GM12891 (cell line): ENCODE data around the gene GOLT1B.

Source experiments
- POLR2A ChIP-seq: IDR thresholded peaks from 2 replicates; pipeline ENCODE4 v1.6.1; 2011; ENCODE audit warnings: low read depth, low read length, control low read depth
- POLR2AphosphoS5 ChIP-seq: IDR thresholded peaks from 2 replicates; pipeline ENCODE4 v1.6.1; 2011; ENCODE audit warnings: low read depth, low read length, control low read depth

DNA sequence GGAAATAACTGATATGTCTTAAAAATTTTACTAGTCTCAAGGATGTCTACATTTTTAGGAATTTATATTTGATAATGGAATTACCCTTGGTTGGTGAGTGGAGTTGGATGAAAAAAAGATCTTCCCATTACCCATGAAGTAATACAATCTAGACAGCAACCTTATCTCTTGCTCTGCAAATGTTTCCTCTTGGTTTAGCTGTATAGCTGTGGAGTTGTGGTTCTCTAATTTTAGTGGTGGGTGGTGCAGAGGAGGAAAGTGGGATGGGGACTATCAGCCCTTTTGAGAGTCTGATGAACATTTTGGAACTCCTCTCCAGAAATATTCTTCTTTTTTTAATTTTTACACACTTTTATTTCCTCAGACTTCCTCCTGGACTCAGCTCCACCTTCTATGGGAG is 41.6 kb downstream of the GOLT1B start:
- no peak for TF ChIP-seq POLR2A
- TF ChIP-seq POLR2AphosphoS5: no peak
